ENCODE results near the gene TRIM44.

- TF ChIP-seq SUZ12 (IDR thresholded peaks at IDR 0.05; ENCODE audit: unreplicated experiment) (no peak), CTCF (IDR thresholded peaks at IDR 0.05 in 2 of 3, conservative IDR thresholded peaks at IDR 0.05 in 1 of 3; ENCODE audit: control insufficient read depth in 2 of 3, extremely low read depth in 1 of 3, insufficient read depth in 1 of 3, low read depth in 3 of 3, low read length in 3 of 3) (no peak), BMI1 (IDR thresholded peaks at IDR 0.05; ENCODE audit: borderline replicate concordance) (no peak), RAD51 (IDR thresholded peaks at IDR 0.05) (no peak), BCLAF1 (IDR thresholded peaks at IDR 0.05) (no peak), NR2C2 (IDR thresholded peaks at IDR 0.05; ENCODE audit: borderline replicate concordance, control insufficient read depth, insufficient read length, low read depth) (no peak), KLF5 (IDR thresholded peaks at IDR 0.05; ENCODE audit: partially characterized antibody) (no peak)
These were observed 77.7 kb downstream of the TRIM44 start for GRCh38 chr11:35740061-35740799.
